ENCODE measurements around the gene SLC24A3.

GRCh38 chr20:19547547-19547946, 335.1 kb downstream of the SLC24A3 start:
- TF ChIP-seq CTCF (conservative IDR thresholded peaks at IDR 0.05; ENCODE audit: low read length) (no peak), EZH2phosphoT487 (IDR thresholded peaks at IDR 0.05; ENCODE audit: borderline replicate concordance) (no peak)
